ENCODE data around the gene ACTC1. TPM values are rescaled to one million over a fixed set of nuclear protein-coding genes. Genes with fewer than 3 reads are reported as not detected.

ACTC1 gene
- total RNA-seq, 2 donors from 2014 or later = 47.7 to 125 TPM

Other genes with a start within 250 kb of the ACTC1 start
- gene GOLGA8B, start 211.9 kb downstream of the ACTC1 start, total RNA-seq = 100 to 1,000 TPM; 146 to 184 TPM
- gene GJD2, start 40.6 kb downstream of the ACTC1 start, total RNA-seq = not detected
- gene AQR, start 174.2 kb upstream of the ACTC1 start, total RNA-seq = 10 to 100 TPM; 19.6 to 37.0 TPM
- gene ZNF770, start 192.7 kb upstream of the ACTC1 start, total RNA-seq = 10 to 100 TPM; 13.7 to 31.4 TPM